Raji (cell line): Measurements from ENCODE around the gene CDHR4.

Experiments used
- POLR2A ChIP-seq: IDR thresholded peaks from 2 replicates; pipeline ENCODE4 v1.6.1; 2011; ENCODE audit warnings: low read depth, low read length, control low read depth; ENCODE audit not compliant: insufficient read depth

CDHR4 gene

DNA sequence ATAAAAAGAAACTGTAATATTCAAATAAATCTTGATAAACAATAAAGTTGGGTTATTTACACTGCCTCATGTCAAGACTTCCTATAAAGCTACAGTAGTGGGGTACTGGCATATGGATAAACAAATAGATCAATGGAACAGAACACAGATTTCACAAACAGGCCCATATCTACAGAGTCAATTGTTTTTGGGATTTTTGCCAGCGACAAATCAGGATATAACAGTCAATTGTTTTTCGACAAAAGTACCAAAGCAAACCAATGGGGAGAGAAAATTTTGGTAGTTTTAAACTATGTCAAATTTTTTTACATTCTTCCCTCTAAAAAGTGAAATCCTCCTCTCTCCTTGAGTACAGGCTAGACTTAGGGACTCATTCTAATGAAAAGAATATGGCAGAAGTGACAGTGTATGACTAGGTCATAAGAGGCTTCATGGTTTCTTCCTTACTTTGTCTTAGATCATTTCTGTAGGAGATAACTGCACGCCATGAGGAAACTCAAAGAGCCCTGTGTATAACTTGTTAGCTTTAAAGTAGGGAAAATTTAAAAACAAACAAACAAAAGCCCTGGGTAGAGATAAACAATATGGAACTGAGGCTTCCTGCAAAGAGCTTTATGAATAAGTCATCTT lies 30.3 kb downstream of the CDHR4 start:
- no peak for TF ChIP-seq POLR2A

DNA sequence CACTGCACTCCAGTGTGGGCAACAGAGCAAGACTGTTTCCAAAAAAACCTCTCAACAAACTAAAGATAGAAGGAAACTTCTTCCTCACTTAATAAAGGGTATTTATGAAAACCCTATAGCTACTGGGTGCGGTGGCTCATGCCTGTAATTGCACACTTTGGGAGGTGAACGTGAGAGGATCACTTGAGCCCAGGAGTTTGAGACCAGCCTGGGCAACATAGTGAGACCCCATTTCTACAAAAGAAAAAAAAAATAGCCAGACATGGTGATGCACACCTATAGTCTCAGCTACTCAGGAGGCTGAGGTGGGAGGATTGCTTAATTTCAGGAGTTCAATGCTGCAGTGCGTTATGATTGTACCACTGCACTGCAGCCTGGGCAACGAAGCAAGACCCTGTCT lies 35.7 kb downstream of the CDHR4 start:
- TF ChIP-seq POLR2A: no peak

DNA sequence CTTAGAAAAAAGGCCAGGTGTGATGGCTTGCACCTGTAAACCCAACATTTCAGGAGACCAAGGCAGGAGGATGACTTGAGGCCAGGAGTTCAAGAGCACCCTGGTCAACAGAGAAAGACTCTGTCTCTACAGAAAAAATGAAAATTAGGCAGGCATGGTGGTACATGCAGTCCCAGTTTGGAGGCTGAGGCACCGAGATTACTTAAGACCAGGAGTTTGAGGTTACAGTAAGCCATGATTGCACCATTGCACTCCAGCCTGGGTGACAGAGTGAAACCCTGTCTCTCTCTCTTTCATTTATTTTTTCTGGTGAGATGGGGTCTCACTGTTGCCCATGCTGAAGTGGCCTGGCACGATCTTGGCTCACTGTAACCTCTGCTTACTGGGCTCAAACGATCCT lies 38.0 kb downstream of the CDHR4 start:
- TF ChIP-seq POLR2A: no peak

DNA sequence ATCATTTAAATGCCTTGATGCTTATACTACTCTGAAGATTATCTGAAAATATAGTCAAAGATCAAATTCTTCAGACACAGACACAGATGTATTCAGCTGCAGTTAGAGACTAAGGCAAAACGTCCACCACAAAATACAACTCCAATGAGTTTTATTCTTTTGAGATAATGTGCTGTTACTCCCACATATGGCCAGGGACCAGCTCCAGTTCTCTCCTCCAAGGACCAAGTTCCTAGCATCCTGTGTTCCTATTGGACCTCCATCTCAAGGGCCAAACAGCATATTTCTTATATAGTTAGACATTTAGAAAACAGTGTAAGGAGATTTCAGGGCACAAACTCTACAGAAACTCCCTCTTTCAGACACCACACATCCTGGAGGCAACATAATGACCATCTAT lies 40.4 kb downstream of the CDHR4 start:
- TF ChIP-seq POLR2A: no peak

DNA sequence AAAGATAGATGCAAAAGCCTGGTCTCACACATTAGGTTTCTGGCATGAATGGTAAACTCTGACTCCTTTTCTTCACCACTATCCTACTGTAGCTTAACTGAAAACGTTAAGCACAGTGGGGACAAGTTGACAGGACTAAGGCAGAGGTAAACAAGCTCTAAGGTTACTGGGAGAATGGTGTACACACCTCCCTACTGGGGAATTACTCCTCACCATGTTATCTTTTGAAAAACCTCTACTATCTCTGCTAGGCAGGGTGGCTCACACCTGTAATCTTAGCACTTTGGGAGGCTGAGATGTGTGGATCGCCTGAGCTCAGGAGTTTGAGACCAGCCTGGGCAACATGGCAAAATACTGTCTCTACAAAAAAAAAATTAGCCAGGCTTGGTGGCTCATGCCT lies 42.5 kb downstream of the CDHR4 start:
- no peak for TF ChIP-seq POLR2A

DNA sequence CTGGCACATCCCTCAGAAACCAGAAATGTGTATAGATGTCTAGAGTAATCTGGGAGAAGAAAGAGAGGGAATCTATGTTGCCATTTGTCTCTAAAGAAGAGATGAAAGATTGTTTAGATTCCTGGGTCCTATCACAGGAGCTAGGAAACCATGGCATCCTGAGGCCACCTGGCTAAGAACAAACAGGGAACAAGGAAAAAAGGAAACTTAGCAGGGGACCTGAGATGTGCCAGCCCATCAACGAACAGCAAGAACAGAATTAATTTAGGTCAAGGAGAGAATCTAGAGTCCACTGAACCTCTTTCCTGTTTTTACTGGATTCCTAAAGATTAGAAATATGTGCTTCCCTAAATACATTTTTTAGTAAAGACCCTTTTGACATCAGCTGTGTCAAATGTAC lies 43.6 kb downstream of the CDHR4 start:
- TF ChIP-seq POLR2A: no peak

DNA sequence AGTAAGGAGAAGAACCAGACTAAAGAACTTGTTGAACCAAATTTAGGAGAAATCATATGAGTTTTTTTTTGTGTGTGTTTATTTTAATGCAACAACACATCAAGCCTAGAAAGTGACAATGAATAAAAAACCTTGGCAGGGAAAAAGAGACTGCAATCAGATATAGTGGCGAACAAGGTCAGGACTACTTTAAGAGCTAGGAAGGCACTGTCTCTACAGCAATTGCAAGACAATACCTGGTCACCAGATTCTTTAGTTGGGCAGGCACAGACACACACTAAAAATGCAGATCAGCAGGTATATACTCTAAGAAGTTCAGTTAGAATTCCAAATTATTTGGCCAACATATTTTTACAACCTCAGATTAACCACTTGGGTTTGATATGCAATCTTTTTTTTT lies 45.1 kb downstream of the CDHR4 start:
- no peak for TF ChIP-seq POLR2A

DNA sequence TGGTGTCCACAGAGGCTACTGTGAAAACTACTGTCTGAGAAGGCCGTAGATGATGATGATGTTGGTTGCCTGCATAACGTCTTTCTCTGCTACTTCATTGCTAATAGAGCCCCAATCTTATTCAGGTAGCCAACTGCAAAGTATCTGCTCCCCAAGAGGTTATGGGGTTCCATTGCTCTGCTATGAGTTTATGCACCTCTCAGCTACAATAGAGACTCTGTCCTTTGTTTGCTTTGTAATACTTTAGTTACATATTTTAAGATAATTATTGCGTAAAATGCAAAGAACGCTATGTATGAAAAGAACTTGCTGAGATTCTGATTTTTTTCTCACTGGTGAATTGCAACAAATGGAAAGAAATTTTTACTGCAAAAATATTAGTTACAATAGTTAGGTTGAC lies 48.2 kb downstream of the CDHR4 start:
- TF ChIP-seq POLR2A: no peak

DNA sequence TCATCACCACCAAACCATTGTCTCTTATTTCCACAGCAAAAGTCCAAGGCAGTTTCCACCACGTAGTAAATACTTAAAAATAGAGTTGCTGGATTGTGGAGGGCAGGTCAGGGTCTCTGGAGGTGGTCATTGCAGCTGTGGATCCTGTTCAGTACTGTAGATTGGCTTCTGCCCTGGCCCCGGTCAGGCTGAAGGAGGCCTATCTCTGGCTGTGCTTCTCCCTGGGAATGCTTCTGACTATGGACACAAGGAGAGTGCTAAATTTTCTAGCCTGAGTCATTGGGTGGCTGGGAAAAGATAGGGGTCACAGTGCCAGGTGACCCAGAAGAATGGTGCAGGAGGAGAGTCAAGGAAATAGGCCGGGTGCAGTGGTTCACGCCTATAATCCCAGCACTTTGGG lies 49.6 kb downstream of the CDHR4 start:
- no peak for TF ChIP-seq POLR2A

DNA sequence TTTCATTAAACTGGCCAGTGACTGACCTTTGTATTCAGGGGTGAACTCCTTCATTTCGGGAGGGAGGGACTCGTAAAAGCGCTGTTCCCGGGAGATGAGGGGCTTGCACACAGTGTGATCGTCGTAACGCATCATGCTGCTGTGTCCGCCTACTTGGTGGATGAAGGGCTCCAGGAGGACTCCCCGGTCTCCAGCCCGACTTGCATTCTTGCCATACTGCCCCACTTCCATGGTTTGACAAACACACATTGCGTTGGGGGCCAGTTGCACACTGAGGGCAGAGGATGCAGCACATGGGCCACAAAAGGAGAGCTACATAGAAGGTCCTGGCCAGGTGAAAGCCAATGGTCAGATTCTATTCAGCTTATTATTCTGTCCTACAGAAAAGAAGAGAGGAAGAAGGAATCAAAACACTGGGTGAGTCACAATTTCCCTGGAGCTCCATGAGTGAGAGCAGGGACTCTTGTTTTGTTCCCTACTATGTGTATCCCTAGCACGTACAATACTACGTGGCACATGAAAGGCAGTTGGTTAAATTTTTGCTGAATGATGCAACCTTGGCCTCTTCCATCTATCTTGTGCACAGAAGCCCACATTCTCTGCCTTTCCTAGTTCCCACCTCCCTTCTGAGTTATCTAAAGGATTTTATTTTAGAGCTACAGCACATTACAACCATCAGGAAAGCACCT lies 51.7 kb downstream of the CDHR4 start:
- TF ChIP-seq POLR2A: no peak

DNA sequence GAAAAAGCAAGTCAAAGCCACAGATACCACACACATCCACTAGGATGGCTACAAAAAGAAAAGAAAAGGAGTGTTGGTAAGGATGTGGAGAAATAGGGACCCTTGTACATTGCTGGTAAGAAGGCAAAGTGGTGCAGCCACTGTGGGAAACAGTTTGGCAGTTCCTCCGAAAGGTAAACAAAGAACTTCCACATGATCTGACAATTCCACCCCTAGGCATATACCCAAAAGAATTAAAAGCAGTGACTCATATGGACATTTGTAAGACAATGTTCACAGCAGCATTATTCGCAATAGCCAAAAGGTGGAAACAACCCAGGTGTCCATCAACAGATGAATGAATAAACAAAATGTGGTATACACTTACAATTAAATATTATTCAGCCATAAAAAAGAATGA lies 53.7 kb downstream of the CDHR4 start:
- no peak for TF ChIP-seq POLR2A
